Peyer's patch (tissue), 4 donors: ENCODE results near the gene SMNDC1.

ENCODE experiments used
- POLR2A ChIP-seq, 2 donors: fragments of 450-650 bp; IDR thresholded peaks; one replicate each; pipeline ENCODE4 v1.5.1; 2017; ENCODE audit warnings: antibody characterized with exemption in 2 of 2, mild to moderate bottlenecking in 2 of 2, moderate library complexity in 2 of 2
- TF ChIP-seq, protein P1 (sequence below), 6 experiments: fragments of 450-650 bp in 4 of 6; fragments of 200-600 bp in 2 of 6; sonication (generic) in 1 of 6; IDR thresholded peaks; one replicate each; pipeline ENCODE4 v1.5.1; 2017 to 2019; ENCODE audit warnings: antibody characterized with exemption in 6 of 6, mild to moderate bottlenecking in 3 of 6, moderate library complexity in 1 of 6

DNA sequence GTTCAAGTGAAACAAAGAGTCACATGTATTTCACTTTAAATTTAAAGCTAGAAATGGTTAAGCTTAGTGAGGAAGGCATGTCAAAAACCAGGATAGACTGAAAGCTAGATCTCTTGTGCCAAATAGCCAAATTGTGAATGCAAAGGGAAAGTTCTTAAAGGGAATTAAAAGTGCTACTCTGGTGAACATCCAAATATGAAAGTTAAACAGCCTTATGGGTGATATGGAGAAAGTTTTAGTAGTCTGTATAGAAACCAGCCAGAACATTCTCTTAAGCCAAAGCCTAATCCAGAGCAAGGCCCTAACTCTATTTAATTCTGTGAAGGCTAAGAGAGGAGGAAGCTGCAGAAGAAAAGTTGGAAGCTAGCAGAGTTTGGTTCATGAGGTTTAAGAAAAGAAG, 50.3 kb downstream of the SMNDC1 start:
- TF ChIP-seq, protein P1, sequence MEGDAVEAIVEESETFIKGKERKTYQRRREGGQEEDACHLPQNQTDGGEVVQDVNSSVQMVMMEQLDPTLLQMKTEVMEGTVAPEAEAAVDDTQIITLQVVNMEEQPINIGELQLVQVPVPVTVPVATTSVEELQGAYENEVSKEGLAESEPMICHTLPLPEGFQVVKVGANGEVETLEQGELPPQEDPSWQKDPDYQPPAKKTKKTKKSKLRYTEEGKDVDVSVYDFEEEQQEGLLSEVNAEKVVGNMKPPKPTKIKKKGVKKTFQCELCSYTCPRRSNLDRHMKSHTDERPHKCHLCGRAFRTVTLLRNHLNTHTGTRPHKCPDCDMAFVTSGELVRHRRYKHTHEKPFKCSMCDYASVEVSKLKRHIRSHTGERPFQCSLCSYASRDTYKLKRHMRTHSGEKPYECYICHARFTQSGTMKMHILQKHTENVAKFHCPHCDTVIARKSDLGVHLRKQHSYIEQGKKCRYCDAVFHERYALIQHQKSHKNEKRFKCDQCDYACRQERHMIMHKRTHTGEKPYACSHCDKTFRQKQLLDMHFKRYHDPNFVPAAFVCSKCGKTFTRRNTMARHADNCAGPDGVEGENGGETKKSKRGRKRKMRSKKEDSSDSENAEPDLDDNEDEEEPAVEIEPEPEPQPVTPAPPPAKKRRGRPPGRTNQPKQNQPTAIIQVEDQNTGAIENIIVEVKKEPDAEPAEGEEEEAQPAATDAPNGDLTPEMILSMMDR (IDR thresholded peaks at IDR 0.05), result no peak
- no peak for TF ChIP-seq POLR2A (IDR thresholded peaks at IDR 0.05)
